Raji (cell line): ENCODE results near the gene DSG3.

ENCODE experiments used
- POLR2A ChIP-seq: IDR thresholded peaks from 2 replicates; pipeline ENCODE4 v1.6.1; 2011; ENCODE audit warnings: low read depth, low read length, control low read depth; ENCODE audit not compliant: insufficient read depth

Gene DSG3

DNA sequence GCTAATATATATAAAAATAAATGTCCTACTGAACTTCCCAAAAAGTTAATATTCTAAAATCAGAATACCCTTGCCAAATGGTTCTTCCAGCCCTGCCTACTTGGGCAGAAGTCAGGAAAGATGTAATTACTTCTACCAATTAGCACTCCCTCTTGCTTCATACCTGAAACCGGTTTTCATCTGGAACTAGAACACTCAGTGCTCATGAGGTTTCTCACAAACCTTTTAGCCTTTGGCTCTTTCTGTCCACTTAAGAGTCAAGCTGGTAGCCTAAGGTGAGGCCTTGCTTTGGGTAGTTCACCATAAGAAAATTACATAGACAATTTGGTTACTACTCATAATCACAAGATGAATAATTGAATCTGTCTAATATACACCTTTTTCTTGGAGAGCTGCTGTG is 4.1 kb downstream of the DSG3 start:
- no peak for TF ChIP-seq POLR2A

GRCh38 chr18:31454066-31454708 is 6.6 kb downstream of the DSG3 start:
- no peak for TF ChIP-seq POLR2A

- no peak for TF ChIP-seq POLR2A
Observed at GRCh38 chr18:31469629-31470028, 22.1 kb downstream of the DSG3 start.

- no peak for TF ChIP-seq POLR2A
Observed at GRCh38 chr18:31478688-31479087, 31.1 kb downstream of the DSG3 start.

DNA sequence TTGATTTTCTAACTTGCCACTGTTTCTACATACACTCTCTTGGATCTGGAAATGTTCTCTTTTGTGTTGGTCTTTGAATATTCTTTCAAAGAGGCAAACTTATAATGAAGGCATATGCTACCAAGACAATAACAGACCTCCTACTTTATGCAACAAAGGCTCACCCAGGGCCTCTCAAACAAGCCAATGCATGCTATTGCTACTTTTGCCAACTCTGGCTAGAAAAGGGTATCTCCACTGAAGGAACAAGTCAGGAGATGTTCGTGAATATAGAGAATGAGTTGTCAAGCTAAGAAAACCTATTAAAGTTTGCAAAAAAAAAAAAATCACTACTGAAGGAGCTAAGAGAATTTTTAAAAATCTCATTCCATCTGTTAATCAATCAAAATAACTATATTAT is 34.5 kb downstream of the DSG3 start:
- no peak for TF ChIP-seq POLR2A

DNA sequence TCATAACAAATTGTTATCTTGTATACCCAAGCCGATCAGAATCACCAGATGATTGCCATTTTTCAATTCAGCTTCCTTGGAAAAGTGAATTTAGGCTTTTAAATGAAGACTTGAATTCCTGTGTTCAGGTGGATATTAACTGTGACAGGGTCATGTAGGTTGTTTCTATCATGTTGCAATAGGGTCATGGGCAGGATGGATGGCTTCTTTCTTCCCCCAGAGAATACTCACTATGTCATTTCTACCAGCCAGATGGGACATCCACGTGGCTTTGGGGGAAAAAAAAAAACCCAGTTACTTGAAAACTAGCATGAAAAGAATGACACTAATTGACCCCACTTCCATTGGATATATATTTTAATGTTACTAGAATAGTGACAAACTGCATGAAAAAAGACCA is 35.9 kb downstream of the DSG3 start:
- TF ChIP-seq POLR2A: no peak

- TF ChIP-seq POLR2A: no peak
Observed at GRCh38 chr18:31484461-31484860, 36.9 kb downstream of the DSG3 start.

DNA sequence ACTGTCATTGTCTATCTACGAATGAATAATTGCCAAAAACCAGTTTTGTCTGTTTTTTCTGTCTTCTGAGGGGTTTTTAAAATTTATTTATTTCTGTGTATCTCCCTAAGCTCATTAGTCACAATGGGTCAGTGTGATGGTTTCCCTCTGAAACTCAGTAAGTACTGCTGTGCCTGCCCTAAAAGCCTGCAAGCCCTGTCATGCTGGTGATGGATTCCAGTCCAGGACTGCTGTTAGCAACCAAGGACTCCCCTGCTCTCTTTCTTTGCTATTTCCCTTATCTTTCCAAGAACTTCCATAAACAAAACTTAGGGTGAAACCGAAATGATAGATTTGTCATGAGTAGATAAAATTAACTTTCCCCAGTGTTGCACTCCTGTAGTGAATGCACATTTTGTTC is 38.6 kb downstream of the DSG3 start:
- no peak for TF ChIP-seq POLR2A

- TF ChIP-seq POLR2A: no peak
Observed at GRCh38 chr18:31487246-31488015, 39.9 kb downstream of the DSG3 start.

- no peak for TF ChIP-seq POLR2A
Observed at GRCh38 chr18:31489311-31489710, 41.8 kb downstream of the DSG3 start.

DNA sequence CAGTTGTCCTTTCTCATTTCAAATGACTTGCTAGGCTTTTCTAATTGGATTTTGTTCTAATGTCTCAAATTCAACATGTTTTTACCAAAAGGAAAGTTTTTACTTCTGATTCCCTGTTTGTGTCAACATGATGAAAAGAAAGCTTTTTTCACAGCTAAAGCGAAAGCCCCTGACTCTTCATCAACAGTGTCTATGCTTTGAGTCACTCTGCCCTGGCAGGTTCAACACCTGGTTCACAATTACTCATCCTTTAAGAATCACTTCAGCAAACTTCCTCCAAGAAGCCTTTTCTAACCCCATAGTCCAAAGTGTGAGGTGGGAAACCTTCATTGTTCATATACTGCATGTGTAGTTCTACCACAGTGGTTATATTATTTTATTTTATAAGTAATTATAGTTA is 42.8 kb downstream of the DSG3 start:
- TF ChIP-seq POLR2A: no peak

GRCh38 chr18:31490833-31491232 is 43.3 kb downstream of the DSG3 start:
- TF ChIP-seq POLR2A: no peak

- TF ChIP-seq POLR2A: no peak
Observed at GRCh38 chr18:31491586-31491985, 44.0 kb downstream of the DSG3 start.

DNA sequence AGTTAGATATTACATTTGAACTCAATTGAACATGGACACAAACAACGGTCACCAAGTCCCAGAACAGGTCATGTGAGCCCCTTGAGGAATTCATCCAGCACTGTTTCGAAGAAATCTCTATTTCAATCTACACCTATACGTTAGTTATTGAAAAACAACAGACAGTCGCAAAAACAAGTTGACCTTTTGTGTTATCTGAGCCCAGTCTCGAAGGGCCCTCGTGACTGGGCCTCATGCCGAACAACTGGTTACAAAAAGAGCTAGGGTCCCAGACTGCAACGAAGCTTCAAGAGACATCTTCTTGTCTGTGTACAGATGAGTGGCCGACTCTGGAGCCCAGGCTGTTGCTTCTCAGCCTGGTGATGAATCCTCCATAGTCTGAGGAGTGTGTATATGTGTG is 45.1 kb downstream of the DSG3 start:
- TF ChIP-seq POLR2A: no peak

DNA sequence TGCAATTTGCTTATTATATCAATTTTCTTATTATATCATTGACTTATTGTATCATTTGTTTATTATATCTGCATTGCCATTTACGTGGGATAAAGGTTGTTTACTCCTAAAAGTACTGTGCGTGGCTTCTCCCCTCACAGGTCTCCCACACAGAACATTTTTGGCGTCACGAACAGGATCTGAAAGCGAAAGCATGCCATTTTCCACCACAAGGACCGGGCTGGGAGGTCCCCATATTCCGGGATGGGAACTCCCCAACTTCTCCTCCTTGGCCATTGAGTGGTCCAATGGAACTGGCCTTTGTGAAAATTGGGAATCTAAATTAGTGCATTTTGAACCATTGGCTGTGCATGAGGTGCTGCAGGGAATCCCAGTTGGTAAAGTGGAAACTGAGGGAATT is 45.6 kb downstream of the DSG3 start:
- TF ChIP-seq POLR2A: no peak

GRCh38 chr18:31493941-31494340 is 46.4 kb downstream of the DSG3 start:
- no peak for TF ChIP-seq POLR2A

GRCh38 chr18:31497404-31497835 is 49.9 kb downstream of the DSG3 start:
- TF ChIP-seq POLR2A: no peak
